ENCODE data around the gene TCFL5.
A peak's percentile ranks its signal among the peaks of the same experiment; 100 is the strongest.
"Not testable (repeated sequence)": the region's sequence is repeated elsewhere in the genome, so short reads cannot be mapped to it uniquely, and the experiment has no call there.

Gene TCFL5

DNA sequence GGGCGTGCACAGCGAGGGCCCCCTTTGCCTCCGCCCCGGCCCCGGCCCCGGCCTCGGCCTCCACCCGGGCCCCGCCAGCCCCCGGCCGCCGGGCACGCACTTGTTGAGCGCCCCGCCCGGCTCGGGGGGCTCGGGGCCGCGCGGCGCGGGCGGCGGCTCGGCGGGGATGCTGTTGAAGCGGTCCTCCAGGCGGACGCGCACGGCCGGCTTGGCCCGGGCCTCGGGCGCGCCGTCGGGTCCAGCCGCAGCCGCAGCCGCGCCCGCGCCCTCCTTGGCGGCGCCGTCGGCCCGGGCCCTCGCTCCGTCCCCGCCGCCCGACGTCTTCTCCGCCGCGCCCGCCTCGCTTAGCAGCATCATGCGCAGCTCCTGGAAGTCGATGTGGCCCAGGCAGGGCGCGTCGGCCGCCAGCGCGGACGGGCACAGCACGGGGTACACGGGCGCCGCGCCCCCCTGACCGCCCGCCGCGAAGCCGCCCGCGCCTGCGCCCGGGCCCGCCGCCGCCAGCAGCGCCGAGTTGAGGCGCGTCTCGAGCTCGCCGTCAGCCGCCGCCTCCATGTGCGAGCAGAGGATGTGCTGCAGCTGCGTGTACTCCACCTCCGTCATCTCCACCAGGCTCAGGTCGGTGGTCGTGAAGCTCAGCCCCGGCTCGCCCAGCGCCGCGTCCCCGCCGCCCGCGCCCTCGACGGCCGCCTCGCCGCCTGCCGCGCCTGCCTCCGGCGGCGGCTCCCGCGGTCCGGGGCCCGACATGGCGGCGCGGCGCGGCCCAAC is 514 bp downstream of the TCFL5 start:
- DNase-seq (ENCODE audit: low read depth, low spot score) = no peak
- peak overlapping the region; percentile 54 for H3K4me3 ChIP-seq (ENCODE audit: low read length)

GRCh38 chr20:62860391-62860923 is 1.2 kb downstream of the TCFL5 start:
- peak overlapping the region; percentile 54 for H3K4me3 ChIP-seq (ENCODE audit: low read length)

DNA sequence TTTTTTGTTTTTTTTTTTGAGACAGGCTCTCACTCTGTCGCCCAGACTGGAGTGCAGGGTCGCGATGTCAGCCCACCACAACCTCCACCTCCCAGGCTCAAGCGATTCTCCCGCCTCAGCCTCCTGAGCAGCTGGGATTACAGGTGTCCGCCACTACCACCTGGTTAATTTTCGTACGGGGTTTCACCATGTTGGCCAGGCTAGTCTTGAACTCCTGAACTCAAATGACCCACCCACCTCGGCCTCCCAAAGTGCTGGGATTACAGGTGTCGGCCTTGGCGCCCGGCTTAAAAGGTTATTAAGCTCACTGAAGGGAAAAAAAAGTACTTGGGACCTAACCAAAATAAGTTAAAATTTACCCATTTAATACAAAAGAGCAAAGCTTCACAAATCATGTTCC is 1.9 kb downstream of the TCFL5 start:
- no peak overlapping the region for H3K4me3 ChIP-seq (ENCODE audit: low read length)
- no peak for DNase-seq (ENCODE audit: low read depth, low spot score)

More at GRCh38 chr20:62860391-62860923, 1.2 kb downstream of the TCFL5 start:
- DNase-seq (ENCODE audit: low read depth, low spot score) = no peak

GRCh38 chr20:62858058-62858830 is 3.4 kb downstream of the TCFL5 start:
- no peak overlapping the region for H3K4me3 ChIP-seq (ENCODE audit: low read length)
- DNase-seq (ENCODE audit: low read depth, low spot score) = no peak

DNA sequence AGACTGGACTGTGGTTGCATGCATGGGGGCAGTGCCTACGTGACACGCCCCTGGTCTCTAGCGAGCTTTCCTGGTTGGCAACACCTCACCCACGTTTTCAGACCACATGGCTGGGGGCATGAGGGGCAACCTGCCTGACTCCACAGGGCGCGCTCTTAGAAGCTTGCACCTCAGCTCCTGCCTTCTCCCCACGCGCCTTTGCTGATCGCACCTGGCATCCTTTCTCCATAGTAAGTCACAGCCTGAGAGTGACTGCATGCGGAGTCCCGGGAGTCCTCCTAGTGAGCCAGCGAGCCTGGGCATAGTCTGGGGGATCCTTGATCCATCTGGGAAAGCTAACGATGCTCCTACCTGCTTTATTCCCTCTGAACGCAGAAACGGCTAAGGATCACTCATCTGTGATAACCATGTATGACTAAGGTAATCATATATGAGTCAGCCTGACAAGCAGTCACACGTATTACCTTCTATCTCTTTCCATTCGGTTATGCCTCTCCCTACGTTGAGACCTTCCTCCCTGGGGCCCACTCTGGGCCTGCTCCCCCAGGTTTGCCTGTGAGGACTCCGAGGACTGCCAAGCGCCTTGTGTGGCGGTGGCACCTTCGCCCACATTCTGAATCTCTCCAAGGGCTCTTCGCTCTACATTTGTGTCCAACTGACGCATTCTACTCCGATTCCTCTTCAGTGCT is 4.5 kb downstream of the TCFL5 start:
- no peak overlapping the region for H3K4me3 ChIP-seq (ENCODE audit: low read length)
- DNase-seq (ENCODE audit: low read depth, low spot score) = no peak

GRCh38 chr20:62855120-62855519 is 6.5 kb downstream of the TCFL5 start:
- DNase-seq (ENCODE audit: low read depth, low spot score) = no peak
- H3K4me3 ChIP-seq (ENCODE audit: low read length) = no peak overlapping the region

GRCh38 chr20:62854121-62854520 is 7.5 kb downstream of the TCFL5 start:
- no peak overlapping the region for H3K4me3 ChIP-seq (ENCODE audit: low read length)
- no peak for DNase-seq (ENCODE audit: low read depth, low spot score)

DNA sequence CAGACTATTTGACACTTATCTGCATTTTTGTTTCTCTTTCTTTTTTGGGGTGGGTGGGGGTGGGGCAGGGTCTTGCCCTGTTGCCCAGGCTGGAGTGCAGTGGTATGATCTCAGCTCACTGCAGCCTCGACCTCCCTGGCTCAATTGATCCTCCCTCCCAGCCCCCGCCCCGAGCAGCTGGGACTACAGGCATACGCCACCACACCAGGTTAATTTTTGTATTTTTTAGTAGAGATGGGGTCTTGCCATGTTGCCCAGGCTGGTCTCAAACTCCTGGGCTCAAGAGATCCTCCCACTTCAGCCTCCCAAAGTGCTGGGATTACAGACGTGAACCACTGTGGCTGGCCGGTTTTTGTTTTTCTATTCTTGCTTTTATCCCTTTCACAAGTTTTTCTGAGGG is 8.3 kb downstream of the TCFL5 start:
- not testable (repeated sequence) for H3K4me3 ChIP-seq (ENCODE audit: low read length); DNase-seq (ENCODE audit: low read depth, low spot score)

GRCh38 chr20:62852841-62853240 is 8.8 kb downstream of the TCFL5 start:
- DNase-seq (ENCODE audit: low read depth, low spot score) = no peak
- no peak overlapping the region for H3K4me3 ChIP-seq (ENCODE audit: low read length)

DNA sequence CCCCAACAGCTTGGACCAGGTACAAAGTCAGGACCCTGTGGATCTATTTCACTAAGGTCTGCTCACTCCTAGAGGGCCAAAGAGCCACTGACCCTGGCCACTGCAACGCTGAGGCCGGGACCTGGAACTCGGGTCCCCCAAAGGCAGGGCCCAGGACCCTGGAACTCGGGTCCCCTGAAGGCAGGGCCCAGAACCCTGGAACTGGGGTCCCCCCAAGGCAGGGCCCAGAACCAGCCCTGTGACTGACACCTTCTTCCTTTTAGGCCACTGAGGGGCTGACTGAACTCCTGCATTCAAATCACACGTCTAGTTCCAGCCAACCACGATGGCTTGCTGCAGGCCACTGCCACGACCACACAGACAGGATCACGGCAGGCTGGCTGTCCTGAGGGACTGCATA is 9.4 kb downstream of the TCFL5 start:
- DNase-seq (ENCODE audit: low read depth, low spot score) = no peak
- H3K4me3 ChIP-seq (ENCODE audit: low read length) = no peak overlapping the region

DNA sequence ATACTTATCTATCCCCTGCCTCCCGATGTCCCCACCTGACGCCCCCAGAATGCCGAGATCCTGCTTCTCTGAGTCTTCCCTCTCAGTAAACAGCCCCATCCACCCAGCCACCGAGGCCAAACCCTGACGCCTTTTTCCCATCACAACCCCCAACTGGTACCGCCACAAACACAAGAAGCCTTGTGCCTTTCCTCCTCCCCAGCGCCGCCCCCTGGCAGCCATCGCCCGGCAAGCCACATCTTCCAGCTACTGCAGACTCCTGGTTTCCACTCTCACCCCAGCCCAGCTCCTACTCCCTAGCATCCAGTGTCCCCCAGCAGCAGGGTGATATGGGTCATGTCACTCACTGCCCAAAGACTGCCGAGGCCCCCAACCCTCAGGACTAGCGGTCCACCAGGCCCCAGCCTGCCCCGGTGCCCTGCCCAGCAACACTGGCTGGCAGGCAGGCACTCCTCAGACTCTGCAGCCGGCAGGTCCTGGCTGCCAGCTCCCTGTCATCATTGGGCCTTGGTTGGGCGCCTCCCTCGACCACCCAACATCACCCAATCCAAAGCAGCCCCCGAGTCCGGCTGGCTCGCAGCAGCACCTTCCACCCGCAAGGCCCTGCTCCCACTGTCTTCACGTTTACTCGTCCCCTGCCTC is 11.2 kb downstream of the TCFL5 start:
- DNase-seq (ENCODE audit: low read depth, low spot score) = no peak
- H3K4me3 ChIP-seq (ENCODE audit: low read length) = no peak overlapping the region

DNA sequence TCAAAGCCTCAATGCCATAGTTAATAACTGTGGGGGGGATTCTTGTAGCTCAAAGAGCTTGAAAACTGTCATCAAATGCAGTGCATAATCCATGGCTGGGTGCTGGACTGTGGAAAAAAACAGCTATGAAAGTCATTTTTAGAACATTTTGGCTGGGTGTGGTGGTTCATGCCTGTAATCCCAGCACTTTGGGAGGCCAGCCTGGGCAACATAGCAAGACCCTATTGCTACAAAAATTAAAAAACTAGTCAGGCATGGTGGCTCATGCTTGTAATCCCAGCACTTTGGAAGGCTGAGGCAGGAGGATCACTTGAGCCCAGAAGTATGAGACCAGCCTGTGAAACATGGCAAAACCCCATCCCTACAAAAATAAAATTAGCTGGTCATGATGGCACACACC is 12.2 kb downstream of the TCFL5 start:
- H3K4me3 ChIP-seq (ENCODE audit: low read length) = no peak overlapping the region
- DNase-seq (ENCODE audit: low read depth, low spot score) = no peak

DNA sequence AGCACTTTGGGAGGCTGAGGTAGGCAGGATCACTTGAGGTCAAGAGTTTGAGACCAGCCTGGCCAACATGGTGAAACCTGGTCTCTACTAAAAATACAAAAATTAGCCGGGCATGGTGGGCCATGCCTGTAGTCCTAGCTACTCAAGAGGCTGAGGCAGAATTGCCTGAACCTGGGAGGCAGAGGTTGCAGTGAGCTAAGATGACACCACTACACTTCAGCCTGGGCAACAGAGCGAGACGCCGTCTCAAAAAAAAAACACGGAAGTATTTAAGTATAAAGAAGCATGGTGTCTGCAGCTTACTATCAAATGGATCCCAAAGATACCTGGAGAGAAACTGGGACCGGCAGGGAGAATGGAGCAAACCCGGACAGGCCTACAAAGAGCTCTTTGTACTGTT is 12.7 kb downstream of the TCFL5 start:
- not testable (repeated sequence) for DNase-seq (ENCODE audit: low read depth, low spot score); H3K4me3 ChIP-seq (ENCODE audit: low read length)

- DNase-seq (ENCODE audit: low read depth, low spot score) = no peak
- H3K4me3 ChIP-seq (ENCODE audit: low read length) = no peak overlapping the region
Observed at GRCh38 chr20:62846166-62846890, 15.3 kb downstream of the TCFL5 start.

DNA sequence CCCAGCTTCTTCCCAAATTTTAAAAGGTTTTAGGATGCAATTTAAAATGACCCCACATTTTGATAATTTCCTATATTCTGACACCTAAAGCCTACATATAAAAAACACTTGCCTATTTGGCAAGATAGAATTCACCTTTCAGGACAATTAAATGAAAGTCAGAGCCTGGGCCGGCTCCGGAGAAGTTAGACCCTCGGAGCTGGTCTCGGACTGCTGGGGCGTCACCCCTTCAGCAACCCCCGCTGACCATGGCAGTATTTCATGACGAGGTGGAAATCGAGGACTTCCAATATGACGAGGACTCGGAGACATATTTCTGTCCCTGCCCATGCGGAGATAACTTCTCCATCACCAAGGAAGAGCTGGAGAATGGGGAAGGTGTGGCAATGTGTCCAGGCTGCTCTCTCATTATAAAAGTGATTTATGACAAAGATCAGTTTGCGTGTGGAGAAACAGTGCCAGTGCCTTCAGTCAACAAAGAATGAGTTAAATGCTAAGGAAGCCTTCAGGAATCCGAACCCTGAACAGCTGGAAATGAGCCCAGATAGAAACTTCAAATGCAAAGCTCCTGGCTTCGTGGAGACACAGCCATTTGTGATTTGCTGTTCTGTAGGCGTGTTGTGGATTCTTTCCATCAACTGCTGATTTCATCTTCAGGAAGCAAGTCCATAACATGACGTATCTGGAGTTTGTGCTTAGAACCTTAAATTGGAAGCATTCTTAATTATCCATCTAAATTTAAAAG is 16.0 kb downstream of the TCFL5 start:
- DNase-seq (ENCODE audit: low read depth, low spot score) = no peak
- no peak overlapping the region for H3K4me3 ChIP-seq (ENCODE audit: low read length)

DNA sequence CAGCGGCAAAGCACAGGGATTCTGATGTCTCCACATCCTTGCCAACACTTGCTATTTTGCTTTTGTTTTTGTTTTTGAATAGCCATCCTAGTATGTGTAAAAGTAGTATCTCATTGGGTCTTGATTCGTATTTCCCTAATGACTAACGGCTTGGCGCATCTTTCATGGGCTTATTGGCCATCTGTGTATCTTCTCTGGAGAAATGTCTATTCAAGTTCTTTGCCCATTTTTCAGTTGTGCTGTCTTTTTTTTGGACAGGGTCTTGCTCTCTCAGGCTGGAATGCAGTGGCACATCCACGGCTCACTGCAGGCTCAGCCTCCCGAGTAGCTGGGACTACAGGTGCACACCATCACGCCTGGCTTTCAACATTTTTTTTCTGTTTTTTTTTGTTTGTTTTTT is 17.4 kb downstream of the TCFL5 start:
- no peak overlapping the region for H3K4me3 ChIP-seq (ENCODE audit: low read length)
- DNase-seq (ENCODE audit: low read depth, low spot score) = no peak

GRCh38 chr20:62843656-62844055 is 18.0 kb downstream of the TCFL5 start:
- no peak for DNase-seq (ENCODE audit: low read depth, low spot score)
- H3K4me3 ChIP-seq (ENCODE audit: low read length) = no peak overlapping the region

GRCh38 chr20:62841705-62842212 is 19.9 kb downstream of the TCFL5 start:
- no peak for DNase-seq (ENCODE audit: low read depth, low spot score)
- H3K4me3 ChIP-seq (ENCODE audit: low read length) = no peak overlapping the region
